K562 (cell line): ENCODE data around the gene TP53RK. TPM values are rescaled to one million over a fixed set of nuclear protein-coding genes. Genes with fewer than 3 reads are reported as not detected.

Experiments used
- ADNP ChIP-seq: fragments of 200-800 bp; sonication (Bioruptor generic); IDR thresholded peaks from 2 replicates; pipeline ENCODE4 v1.6.1; 2016; ENCODE audit warnings: missing genetic modification characterization, missing compliant biosample characterization
- ARID1B ChIP-seq: fragments of 450-650 bp; IDR thresholded peaks from 2 replicates; pipeline ENCODE4 v1.6.1; 2016; ENCODE audit warnings: antibody characterized with exemption, mild to moderate bottlenecking, inconsistent platforms
- BRD4 ChIP-seq: fragments of 200-600 bp; sonication (generic); IDR thresholded peaks from 2 replicates; pipeline ENCODE4 v1.6.1; 2017; ENCODE audit warnings: inconsistent platforms
- CAMTA2 ChIP-seq: fragments of 250-450 bp; sonication (Bioruptor Pico); conservative IDR thresholded peaks from 2 replicates; pipeline ENCODE4 v1.5.1; 2022
- CBX2 ChIP-seq: fragments of 200-600 bp; sonication (generic); IDR thresholded peaks from one replicate; pipeline ENCODE4 v1.6.1; 2012; ENCODE audit warnings: mild to moderate bottlenecking, low read length, inconsistent platforms; ENCODE audit not compliant: insufficient read depth, poor library complexity, severe bottlenecking
- COPS2 ChIP-seq: fragments of 450-650 bp; conservative IDR thresholded peaks from 2 replicates; pipeline ENCODE4 v1.6.1; 2016; ENCODE audit warnings: mild to moderate bottlenecking, moderate library complexity
- ERF ChIP-seq: fragments of 450-650 bp; formaldehyde crosslinking; IDR thresholded peaks from 2 replicates; pipeline ENCODE4 v1.4.0; 2020; ENCODE audit warnings: mild to moderate bottlenecking, mixed read lengths
- MAFK ChIP-seq: IDR thresholded peaks from 2 replicates; pipeline ENCODE4 v1.6.1; 2011; ENCODE audit warnings: low read length, improper control_type of control experiment
- MIER1 ChIP-seq: fragments of 450-650 bp; IDR thresholded peaks from 2 replicates; pipeline ENCODE4 v1.6.1; 2016; ENCODE audit warnings: antibody characterized with exemption, mild to moderate bottlenecking, low read depth
- NFATC3 ChIP-seq: fragments of 450-650 bp; IDR thresholded peaks from 2 replicates; pipeline ENCODE4 v1.6.1; 2017; ENCODE audit warnings: mild to moderate bottlenecking
- POLR3G ChIP-seq: IDR thresholded peaks from 2 replicates; pipeline ENCODE4 v1.6.1; 2011; ENCODE audit not compliant: insufficient read length, insufficient replicate concordance; ENCODE audit errors: extremely low read depth
- PYGO2 ChIP-seq: fragments of 450-650 bp; IDR thresholded peaks from 2 replicates; pipeline ENCODE4 v1.6.1; 2016; ENCODE audit warnings: mild to moderate bottlenecking, missing genetic modification characterization, moderate library complexity, missing compliant biosample characterization
- RHOXF2B ChIP-seq: fragments of 250-450 bp; sonication (Bioruptor Pico); conservative IDR thresholded peaks from 2 replicates; pipeline ENCODE4 v1.5.1; 2021
- ZC3H8 ChIP-seq: fragments of 450-650 bp; IDR thresholded peaks from 2 replicates; pipeline ENCODE4 v1.6.1; 2017
- ZFP30 ChIP-seq: fragments of 250-450 bp; sonication (Bioruptor Pico); IDR thresholded peaks from 2 replicates; pipeline ENCODE4 v1.8.0; 2022; ENCODE audit warnings: moderate library complexity, mild to moderate bottlenecking, inconsistent platforms, borderline replicate concordance
- ZNF24 ChIP-seq: fragments of 450-650 bp; IDR thresholded peaks from 2 replicates; pipeline ENCODE4 v1.6.1; 2016
- polyA plus RNA-seq, 8 experiments: library from polyadenylated mRNA; depleted of rRNA in 4 of 8; stranded (reverse) in 5 of 8; unstranded in 3 of 8; fragments of >200 nt; fragmentation: Nextera tagmentation in 2 of 8; fragmentation: Illumina TruSeq in 1 of 8; extraction: Ambion mirVana in 2 of 8; extraction: Trizol in 1 of 8; gene quantifications; 2 replicates each; pipeline versions ENCODE4 v1.2.1 to v1.2.3, GENCODE V29; 2011 to 2014; ENCODE audit warnings: inconsistent platforms in 1 of 8, missing spikeins in 1 of 8
- total RNA-seq, 7 experiments: library from RNA; depleted of rRNA in 6 of 7; stranded (reverse); fragments of >200 nt in 6 of 7; fragmentation: Illumina TruSeq in 2 of 7; extraction: Trizol in 2 of 7; gene quantifications; 2 replicates each; pipeline versions ENCODE4 v1.2.1 to v1.2.3, GENCODE V29; 2011 to 2021; ENCODE audit warnings: low replicate concordance in 1 of 7
- TF ChIP-seq, protein P1 (sequence below), 3 experiments: IDR thresholded peaks in 2 of 3; conservative IDR thresholded peaks in 1 of 3; 2 replicates each; pipeline ENCODE4 v1.5.1; 2011 to 2012; ENCODE audit warnings: low read length in 3 of 3, mild to moderate bottlenecking in 3 of 3, control low read depth in 2 of 3, improper control_type of control experiment in 1 of 3, inconsistent platforms in 1 of 3, low read depth in 1 of 3, mixed read lengths in 1 of 3, moderate library complexity in 1 of 3; ENCODE audit not compliant: insufficient read depth in 2 of 3
- TF ChIP-seq, protein P2 (sequence below): fragments of 250-450 bp; sonication (Bioruptor Pico); IDR thresholded peaks from 2 replicates; pipeline ENCODE4 v1.9.0; 2021; ENCODE audit warnings: mild to moderate bottlenecking, inconsistent platforms
- TF ChIP-seq, protein P3 (sequence below): sonication (generic); formaldehyde crosslinking; IDR thresholded peaks from 2 replicates; pipeline ENCODE4 v1.8.0; 2022; ENCODE audit warnings: missing genetic modification reagents, mild to moderate bottlenecking, moderate library complexity, borderline replicate concordance
- TF ChIP-seq, protein P4 (sequence below): fragments of 450-650 bp; IDR thresholded peaks from 2 replicates; pipeline ENCODE4 v1.6.1; 2017; ENCODE audit warnings: antibody characterized with exemption

The TP53RK gene
- total and polyA plus RNA-seq, 9 of the 15 experiments (the other 6 are each of a cell fraction or from before 2014, with no cell fraction given): 2.9 to 43.5 (median 17.2) TPM

DNA sequence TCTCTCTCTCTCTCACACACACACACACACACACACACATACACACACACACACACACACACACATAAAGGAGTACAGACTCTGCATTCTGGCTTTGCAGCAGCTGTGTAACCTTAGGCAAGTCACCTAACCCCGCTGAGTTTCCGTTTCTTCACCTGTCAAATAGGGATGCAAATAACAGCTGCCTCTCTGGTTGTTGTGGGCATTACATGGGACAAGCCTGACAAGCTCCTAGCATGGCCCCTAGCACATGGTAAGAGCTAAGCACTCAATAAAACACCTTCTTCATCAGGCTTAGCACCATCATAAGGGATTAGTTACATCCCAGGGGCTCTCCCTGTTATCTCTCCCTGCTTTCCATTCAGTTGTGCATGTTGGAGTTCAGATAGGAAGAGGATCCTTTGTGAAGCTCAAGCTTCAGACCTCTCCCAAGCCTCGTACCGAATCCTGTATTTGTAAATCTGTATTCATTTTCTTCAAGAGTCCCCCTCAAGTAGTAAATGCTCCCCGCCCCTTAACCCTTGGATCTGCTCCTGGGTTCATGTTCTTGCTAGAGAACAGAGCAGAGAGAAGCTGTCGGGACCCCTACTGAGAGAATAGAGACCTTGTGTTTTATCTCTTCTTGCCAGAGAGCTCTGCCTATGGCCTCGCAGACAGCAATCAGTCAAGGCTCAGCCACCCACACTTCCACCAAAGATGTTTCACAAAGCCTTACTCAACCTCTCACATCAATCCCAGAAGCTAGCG is 40.2 kb downstream of the TP53RK start (continued):
- TF ChIP-seq, protein P1, sequence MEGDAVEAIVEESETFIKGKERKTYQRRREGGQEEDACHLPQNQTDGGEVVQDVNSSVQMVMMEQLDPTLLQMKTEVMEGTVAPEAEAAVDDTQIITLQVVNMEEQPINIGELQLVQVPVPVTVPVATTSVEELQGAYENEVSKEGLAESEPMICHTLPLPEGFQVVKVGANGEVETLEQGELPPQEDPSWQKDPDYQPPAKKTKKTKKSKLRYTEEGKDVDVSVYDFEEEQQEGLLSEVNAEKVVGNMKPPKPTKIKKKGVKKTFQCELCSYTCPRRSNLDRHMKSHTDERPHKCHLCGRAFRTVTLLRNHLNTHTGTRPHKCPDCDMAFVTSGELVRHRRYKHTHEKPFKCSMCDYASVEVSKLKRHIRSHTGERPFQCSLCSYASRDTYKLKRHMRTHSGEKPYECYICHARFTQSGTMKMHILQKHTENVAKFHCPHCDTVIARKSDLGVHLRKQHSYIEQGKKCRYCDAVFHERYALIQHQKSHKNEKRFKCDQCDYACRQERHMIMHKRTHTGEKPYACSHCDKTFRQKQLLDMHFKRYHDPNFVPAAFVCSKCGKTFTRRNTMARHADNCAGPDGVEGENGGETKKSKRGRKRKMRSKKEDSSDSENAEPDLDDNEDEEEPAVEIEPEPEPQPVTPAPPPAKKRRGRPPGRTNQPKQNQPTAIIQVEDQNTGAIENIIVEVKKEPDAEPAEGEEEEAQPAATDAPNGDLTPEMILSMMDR (IDR thresholded peaks at IDR 0.05 in 2 of 3, conservative IDR thresholded peaks at IDR 0.05 in 1 of 3; ENCODE audit: insufficient read depth in 2 of 3, low read depth in 1 of 3, low read length in 3 of 3): peak; percentile 14 to 22 (median 19); a peak in 1 of 6 replicates
- TF ChIP-seq CAMTA2 (CRISPR knock-in tag) (no peak), PYGO2 (tag) (no peak), BRD4 (no peak), COPS2 (no peak), RHOXF2B (CRISPR knock-in tag) (no peak), MAFK (no peak), POLR3G (no peak), ADNP (tag) (no peak), MIER1 (peak; percentile 56; the same call in 1 of the 2 replicates), ZFP30 (CRISPR knock-in tag) (no peak), CBX2 (no peak), ERF (CRISPR knock-in tag) (no peak), NFATC3 (no peak), ARID1B (peak; percentile 92), ZNF24 (no peak), ZC3H8 (no peak)
- TF ChIP-seq, protein P2, sequence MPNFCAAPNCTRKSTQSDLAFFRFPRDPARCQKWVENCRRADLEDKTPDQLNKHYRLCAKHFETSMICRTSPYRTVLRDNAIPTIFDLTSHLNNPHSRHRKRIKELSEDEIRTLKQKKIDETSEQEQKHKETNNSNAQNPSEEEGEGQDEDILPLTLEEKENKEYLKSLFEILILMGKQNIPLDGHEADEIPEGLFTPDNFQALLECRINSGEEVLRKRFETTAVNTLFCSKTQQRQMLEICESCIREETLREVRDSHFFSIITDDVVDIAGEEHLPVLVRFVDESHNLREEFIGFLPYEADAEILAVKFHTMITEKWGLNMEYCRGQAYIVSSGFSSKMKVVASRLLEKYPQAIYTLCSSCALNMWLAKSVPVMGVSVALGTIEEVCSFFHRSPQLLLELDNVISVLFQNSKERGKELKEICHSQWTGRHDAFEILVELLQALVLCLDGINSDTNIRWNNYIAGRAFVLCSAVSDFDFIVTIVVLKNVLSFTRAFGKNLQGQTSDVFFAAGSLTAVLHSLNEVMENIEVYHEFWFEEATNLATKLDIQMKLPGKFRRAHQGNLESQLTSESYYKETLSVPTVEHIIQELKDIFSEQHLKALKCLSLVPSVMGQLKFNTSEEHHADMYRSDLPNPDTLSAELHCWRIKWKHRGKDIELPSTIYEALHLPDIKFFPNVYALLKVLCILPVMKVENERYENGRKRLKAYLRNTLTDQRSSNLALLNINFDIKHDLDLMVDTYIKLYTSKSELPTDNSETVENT: no peak
- TF ChIP-seq, protein P3, sequence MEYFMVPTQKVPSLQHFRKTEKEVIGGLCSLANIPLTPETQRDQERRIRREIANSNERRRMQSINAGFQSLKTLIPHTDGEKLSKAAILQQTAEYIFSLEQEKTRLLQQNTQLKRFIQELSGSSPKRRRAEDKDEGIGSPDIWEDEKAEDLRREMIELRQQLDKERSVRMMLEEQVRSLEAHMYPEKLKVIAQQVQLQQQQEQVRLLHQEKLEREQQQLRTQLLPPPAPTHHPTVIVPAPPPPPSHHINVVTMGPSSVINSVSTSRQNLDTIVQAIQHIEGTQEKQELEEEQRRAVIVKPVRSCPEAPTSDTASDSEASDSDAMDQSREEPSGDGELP (CRISPR knock-in tag): peak; percentile 38
- TF ChIP-seq, protein P4, sequence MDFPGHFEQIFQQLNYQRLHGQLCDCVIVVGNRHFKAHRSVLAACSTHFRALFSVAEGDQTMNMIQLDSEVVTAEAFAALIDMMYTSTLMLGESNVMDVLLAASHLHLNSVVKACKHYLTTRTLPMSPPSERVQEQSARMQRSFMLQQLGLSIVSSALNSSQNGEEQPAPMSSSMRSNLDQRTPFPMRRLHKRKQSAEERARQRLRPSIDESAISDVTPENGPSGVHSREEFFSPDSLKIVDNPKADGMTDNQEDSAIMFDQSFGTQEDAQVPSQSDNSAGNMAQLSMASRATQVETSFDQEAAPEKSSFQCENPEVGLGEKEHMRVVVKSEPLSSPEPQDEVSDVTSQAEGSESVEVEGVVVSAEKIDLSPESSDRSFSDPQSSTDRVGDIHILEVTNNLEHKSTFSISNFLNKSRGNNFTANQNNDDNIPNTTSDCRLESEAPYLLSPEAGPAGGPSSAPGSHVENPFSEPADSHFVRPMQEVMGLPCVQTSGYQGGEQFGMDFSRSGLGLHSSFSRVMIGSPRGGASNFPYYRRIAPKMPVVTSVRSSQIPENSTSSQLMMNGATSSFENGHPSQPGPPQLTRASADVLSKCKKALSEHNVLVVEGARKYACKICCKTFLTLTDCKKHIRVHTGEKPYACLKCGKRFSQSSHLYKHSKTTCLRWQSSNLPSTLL: no peak
